Body of pancreas (tissue), 4 donors: ENCODE data around the gene IFT57.

Experiments
- POLR2A ChIP-seq, 3 donors: fragments of 450-650 bp; IDR thresholded peaks; one replicate each; pipeline ENCODE4 v1.6.1; 2016; ENCODE audit warnings: antibody characterized with exemption in 3 of 3, mild to moderate bottlenecking in 2 of 3
- TF ChIP-seq, protein P1 (sequence below), 7 experiments: fragments of 450-650 bp in 4 of 7; fragments of 200-600 bp in 3 of 7; sonication (generic) in 3 of 7; IDR thresholded peaks; one replicate each; pipeline ENCODE4 v1.5.1; 2016 to 2019; ENCODE audit warnings: antibody characterized with exemption in 7 of 7

DNA sequence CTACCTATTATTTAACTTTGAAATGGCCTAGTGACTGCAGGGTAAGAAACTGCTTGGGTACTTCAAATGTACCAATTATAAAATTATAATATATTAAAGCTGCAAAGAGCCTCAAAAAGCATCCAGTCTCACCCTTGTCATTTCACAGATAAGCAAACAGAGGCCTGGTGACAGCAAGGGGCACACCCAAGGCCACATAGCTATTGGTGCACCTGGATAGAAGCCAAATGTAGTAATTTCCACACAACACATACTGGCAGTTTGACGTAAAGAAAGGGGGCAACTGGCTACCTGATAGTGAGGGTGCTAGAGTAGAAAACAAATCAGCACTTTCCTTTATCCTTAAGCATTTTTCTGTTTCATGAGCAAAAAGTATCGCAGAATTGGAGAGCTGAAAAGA is 51.1 kb downstream of the IFT57 start:
- TF ChIP-seq, protein P1, sequence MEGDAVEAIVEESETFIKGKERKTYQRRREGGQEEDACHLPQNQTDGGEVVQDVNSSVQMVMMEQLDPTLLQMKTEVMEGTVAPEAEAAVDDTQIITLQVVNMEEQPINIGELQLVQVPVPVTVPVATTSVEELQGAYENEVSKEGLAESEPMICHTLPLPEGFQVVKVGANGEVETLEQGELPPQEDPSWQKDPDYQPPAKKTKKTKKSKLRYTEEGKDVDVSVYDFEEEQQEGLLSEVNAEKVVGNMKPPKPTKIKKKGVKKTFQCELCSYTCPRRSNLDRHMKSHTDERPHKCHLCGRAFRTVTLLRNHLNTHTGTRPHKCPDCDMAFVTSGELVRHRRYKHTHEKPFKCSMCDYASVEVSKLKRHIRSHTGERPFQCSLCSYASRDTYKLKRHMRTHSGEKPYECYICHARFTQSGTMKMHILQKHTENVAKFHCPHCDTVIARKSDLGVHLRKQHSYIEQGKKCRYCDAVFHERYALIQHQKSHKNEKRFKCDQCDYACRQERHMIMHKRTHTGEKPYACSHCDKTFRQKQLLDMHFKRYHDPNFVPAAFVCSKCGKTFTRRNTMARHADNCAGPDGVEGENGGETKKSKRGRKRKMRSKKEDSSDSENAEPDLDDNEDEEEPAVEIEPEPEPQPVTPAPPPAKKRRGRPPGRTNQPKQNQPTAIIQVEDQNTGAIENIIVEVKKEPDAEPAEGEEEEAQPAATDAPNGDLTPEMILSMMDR (IDR thresholded peaks at IDR 0.05) = no peak
- no peak for TF ChIP-seq POLR2A (IDR thresholded peaks at IDR 0.05)
